ENCODE measurements around the gene RPAP3.
A peak's percentile ranks its signal among the peaks of the same experiment; 100 is the strongest.
"Not testable (repeated sequence)": the region's sequence is repeated elsewhere in the genome, so short reads cannot be mapped to it uniquely, and the experiment has no call there.

Gene RPAP3

GRCh38 chr12:47717443-47718193 lies 11.8 kb upstream of the RPAP3 start:
- DNase-seq: peak; percentile 63

DNA sequence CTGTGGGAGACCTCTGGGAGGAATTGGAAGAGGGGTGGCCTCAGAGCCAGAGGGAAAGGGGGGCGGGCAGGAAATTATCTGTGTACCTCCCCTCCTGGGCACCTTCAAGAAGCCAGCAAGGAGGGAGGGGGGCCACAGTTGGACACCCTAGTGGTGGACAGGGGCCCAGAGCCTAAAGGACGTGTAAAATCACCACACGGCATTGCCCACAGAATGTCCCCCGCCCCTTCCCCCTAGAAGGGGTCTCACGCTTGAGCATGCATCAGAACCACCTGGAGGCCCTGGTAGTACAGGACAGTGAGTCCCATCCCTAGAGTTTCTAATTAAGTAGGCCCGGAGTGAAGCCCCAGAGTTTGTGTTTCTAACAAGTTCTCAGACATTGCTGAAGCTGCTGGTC lies 11.2 kb upstream of the RPAP3 start:
- DNase-seq: no peak

DNA sequence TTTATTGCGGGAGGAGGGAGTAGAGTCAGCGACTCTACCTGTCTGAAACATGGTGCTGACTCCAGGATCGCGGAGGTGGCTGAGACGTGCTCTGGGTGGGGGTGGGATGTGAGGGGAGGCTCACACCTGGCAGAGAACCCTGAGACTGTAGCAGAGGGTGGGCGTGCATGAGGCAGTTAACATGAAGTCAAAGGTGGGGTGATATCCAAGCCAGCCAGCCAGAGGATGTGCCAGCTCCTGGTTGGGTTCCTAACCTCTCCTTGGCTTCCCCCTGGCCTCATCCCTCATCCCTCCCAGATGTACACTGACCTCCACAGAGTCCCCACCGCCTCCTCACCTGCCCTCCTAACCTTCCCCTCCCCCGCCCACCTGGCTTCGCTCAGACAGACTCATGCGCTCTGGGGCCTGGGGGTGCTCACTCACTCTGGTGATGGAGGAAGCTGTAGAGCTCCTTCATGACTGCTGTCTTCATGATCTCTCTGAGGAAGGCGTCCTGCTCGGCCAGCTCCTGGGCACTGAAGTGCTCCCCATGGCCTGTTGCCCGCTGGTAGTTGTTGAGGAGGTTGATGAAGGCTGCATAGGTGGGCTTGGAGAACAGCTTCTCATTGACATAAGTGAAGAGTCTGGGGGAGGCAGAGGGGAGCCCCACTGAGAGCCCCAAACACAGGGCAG lies 10.2 kb upstream of the RPAP3 start:
- DNase-seq: no peak

GRCh38 chr12:47715393-47715876 lies 9.6 kb upstream of the RPAP3 start:
- peak; percentile 94 for DNase-seq

- DNase-seq: no peak
Observed at GRCh38 chr12:47714826-47715386, 9.1 kb upstream of the RPAP3 start.

DNA sequence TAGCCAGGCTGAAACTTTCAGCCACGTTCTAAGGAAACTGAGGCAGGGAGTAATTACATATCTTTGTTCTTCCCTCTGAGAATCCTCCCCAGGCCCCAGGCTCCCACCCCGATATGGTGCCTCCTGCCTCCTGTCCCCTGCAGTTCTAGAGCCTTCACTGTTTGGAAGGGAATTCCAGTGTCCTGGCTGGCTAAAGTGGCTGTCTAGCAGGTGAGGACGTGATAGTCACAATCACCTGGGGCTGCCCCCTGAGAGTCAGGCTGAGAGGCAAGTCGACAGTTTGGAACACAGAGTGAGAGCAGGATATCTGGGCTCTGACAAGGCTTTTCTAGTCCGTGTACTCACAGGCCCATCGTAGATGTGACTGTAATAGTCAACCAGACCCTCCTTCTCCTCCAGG lies 6.3 kb upstream of the RPAP3 start:
- DNase-seq: no peak

- DNase-seq: no peak
Observed at GRCh38 chr12:47711448-47711847, 5.6 kb upstream of the RPAP3 start.

DNA sequence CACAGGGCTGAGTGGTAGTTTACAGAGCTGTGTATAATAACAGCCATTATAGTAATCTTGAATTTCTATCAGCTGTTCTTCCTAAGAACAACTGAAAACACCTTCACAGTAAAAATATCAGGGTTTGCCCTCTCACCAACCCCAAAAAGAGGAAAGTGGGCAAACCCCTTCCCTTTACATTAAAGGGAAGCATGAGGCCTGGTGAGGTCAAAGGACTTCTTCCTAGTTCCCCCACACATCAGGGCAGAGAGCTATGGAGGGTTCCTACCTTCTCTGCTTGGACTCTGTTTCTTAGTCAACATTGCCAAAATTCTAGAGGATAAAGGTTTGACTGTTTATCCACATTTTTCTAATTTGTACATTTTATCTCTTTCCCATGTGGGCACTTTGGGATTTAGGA lies 4.4 kb upstream of the RPAP3 start:
- no peak for DNase-seq

DNA sequence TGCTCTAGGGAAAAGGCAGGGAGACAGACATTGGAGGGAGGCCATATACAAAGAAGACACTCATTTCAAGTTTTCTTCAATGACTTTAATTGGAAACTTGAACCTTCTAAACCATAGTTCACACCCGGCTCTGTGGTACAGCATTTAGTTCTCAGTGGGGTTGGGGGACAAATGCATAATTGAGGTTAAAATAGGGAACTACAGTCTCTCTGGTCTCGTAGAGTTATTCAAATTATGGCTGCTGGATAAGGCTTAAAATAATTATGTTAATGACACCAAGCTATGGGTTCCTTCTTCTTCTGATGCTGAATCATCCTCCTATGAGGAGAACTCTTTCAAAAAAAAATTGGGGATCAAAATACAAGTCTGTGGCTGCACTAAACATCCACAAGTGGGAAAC lies 3.8 kb upstream of the RPAP3 start:
- DNase-seq: no peak

- no peak for DNase-seq
Observed at GRCh38 chr12:47709237-47709636, 3.4 kb upstream of the RPAP3 start.

GRCh38 chr12:47707905-47708543 lies 2.2 kb upstream of the RPAP3 start:
- peak; percentile 11 for DNase-seq

GRCh38 chr12:47707355-47707754 lies 1.5 kb upstream of the RPAP3 start:
- DNase-seq: no peak

DNA sequence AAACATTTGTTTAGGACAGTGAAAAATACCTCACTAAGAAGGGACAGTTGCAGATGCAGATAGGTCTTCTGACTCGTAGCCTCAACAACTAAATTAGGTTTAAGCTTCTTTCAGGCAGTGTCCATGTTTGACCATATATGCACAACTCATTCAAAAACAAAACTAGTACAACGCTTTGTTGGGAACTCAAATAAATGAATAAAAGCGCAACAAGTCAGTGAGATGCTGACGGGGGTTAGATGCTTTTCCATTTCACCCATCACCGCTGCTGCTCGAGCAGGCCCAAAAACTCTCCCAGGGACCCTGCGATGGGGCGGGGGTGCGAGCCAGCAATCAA lies 633 bp downstream of the RPAP3 start:
- DNase-seq: no peak

- peak; percentile 15 for DNase-seq
Observed at GRCh38 chr12:47704719-47705118, 1.1 kb downstream of the RPAP3 start.

- no peak for DNase-seq
Observed at GRCh38 chr12:47700263-47700662, 5.6 kb downstream of the RPAP3 start.

DNA sequence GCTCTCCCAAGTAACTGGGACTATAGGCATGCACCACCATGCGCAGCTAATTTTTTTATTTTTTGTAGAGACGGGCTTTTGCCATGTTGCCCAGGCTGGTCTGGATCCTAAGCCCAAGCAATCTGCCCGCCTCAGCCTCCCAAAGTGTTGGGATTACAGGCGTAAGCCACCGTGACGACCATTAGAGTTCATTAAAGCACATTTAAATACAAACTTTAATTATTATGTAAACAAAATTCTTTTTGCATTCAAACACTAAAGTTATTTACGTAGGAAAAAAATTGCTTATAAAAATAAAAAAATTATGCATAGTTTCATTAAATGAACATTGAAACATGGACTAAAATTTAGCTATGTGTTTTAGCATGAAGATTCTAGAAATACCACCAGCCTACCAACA lies 7.2 kb downstream of the RPAP3 start:
- DNase-seq: no peak

GRCh38 chr12:47698055-47698454 lies 7.8 kb downstream of the RPAP3 start:
- no peak for DNase-seq

DNA sequence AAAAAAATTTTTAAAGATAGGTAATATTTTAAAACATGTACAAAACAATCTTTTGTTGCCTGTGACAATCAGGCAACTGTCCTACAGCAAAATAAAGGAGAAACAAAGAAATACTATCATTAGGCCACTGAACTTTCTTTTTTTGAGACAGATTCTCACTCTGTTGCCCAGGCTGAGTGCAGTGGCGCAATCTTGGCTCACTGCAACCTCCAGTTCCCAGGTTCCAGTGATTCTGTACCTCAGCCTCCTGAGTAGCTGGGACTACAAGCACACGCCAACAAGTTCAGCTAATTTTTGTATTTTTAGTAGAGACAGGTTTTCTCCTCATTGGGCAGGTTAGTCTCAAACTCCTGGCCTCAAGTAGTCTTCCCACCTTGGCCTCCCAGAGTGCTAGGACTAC lies 16.6 kb downstream of the RPAP3 start:
- no peak for DNase-seq

- no peak for DNase-seq
Observed at GRCh38 chr12:47687636-47688035, 18.2 kb downstream of the RPAP3 start.

DNA sequence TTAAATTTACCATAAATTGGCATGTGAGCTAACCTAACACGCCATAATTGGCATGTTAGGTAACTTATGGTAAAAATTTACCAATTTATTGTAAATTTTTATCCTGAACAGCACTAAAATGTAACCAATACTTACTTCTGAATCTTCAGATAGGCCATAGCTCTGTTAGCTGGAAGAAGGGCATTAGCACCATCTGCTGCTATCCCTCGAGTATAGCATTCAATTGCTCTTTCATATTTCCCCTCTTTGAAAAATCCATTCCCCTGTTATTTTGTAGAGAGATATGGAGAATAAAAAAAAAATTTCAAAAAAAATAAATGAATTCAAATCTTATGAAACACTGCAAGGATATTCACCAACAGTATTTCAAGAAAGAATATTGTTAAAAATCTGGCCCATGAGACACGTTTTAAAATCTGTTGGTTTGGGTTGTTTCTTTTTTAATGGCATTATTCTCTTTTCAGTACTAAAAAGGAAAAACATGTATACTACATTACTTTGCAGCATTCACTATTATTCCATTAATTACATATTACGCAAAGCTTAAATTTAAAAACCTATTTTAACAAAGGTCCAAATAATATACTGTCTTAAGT lies 19.1 kb downstream of the RPAP3 start:
- DNase-seq: peak; percentile 49

- DNase-seq: no peak
Observed at GRCh38 chr12:47679785-47680184, 26.0 kb downstream of the RPAP3 start.

- no peak for DNase-seq
Observed at GRCh38 chr12:47672068-47672467, 33.8 kb downstream of the RPAP3 start.

DNA sequence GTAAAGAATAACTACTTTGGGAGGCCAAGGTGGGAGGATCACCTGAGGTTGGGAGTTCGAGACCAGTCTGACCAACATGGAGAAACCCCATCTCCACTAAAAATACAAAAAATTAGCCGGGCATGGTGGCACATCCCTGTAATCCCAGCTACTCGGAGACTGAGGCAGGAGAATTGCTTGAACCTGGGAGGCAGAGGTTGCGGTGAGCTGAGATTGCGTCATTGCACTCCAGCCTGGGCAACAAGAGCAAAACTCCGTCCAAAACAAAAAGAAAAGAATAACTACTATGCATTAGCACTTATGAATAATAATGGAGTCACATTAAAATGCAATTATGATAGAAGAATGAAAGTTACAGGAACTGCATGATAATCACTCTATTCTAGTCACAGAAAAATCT lies 37.9 kb downstream of the RPAP3 start:
- not testable (repeated sequence) for DNase-seq
